Memory B cell (primary cell): ENCODE results near the gene PPDPF.

ENCODE experiments used
- ATAC-seq: fragments of 150-1000 bp; cut with Tn5 transposase; 2 replicates; pipeline ENCODE4 v1.10.0; 2021; ENCODE audit warnings: low read depth, mild to moderate bottlenecking, moderate library complexity
- DNase-seq, 2 donors: peaks; one replicate each; pipeline ENCODE4 v3.0.0; 2022; ENCODE audit warnings: low spot score in 2 of 2
- H3K27ac Mint-ChIP-seq: one replicate; pipeline ENCODE4 v1.8.0; 2022; ENCODE audit warnings: mild to moderate bottlenecking, moderate library complexity, mixed read lengths
- H3K27me3 Mint-ChIP-seq: one replicate; pipeline ENCODE4 v1.8.0; 2022; ENCODE audit warnings: mixed read lengths
- H3K36me3 Mint-ChIP-seq: one replicate; pipeline ENCODE4 v1.8.0; 2022; ENCODE audit warnings: mild to moderate bottlenecking, mixed read lengths
- H3K4me1 Mint-ChIP-seq: one replicate; pipeline ENCODE4 v1.8.0; 2022; ENCODE audit warnings: mixed read lengths
- H3K4me3 Mint-ChIP-seq: one replicate; pipeline ENCODE4 v1.8.0; 2022; ENCODE audit warnings: mild to moderate bottlenecking, moderate library complexity, mixed read lengths
- H3K9me3 Mint-ChIP-seq: one replicate; pipeline ENCODE4 v1.8.0; 2022; ENCODE audit warnings: mixed read lengths

Gene PPDPF

DNA sequence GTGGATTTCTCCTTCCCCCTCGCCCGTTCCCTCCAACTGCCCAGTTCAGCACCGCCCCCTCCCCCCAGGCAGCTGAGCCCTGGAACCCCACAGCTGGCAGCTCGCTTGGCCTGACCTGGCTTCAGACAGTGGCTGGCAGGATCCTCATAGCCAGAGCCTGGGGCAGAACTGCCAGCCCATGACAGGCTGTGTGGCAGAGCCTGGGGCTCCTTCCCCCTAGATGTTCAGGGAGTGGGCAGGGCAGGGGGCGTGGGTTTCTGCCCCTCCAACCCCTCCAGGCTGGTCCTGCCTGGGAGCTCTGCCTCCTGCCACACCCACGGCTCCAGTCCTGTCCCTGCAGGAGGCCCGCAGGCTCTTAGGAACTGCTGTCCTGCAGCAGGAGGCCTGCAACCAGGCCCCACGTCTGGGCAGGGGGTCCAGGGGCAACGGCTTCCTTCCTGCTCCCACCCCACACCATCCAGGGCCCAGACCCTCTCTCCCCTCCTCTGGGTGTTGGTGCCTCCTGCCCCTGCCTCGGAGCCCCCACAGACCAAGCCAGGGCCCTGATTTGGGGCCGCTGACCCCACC is 38.5 kb upstream of the PPDPF start:
- Mint-ChIP-seq H3K9me3 (no peaks in the 10 kb centered on the region), H3K4me1 (no peaks in the 10 kb centered on the region), H3K4me3 (no peak overlapping the region), H3K36me3 (peaks cover 3% of the 10 kb centered on the region), H3K27me3 (peaks cover 34% of the 10 kb centered on the region), H3K27ac (no peak overlapping the region)
- no peak for ATAC-seq
- no peak for DNase-seq

DNA sequence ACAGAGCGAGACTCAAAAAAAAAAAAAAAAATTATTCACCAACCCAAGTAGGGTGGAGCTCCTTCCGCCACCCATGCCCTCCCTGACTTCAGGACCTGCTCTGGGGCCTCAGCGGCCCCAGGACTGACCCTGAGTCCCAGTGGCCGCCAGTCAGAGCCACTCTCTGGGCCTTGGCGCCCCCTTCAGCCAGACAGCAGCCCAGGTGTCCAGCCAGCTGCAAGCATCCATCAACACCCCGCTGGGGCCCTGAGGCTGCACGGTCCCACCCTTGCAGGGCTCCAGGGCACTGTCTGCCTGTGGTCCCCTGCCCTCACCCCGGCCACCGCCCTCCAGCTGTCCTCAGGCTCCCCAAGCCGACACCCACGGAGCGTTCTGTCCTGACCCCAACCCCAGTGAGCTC is 36.7 kb upstream of the PPDPF start:
- no peak overlapping the region for H3K27ac Mint-ChIP-seq
- no peak for DNase-seq
- ATAC-seq, result no peak

DNA sequence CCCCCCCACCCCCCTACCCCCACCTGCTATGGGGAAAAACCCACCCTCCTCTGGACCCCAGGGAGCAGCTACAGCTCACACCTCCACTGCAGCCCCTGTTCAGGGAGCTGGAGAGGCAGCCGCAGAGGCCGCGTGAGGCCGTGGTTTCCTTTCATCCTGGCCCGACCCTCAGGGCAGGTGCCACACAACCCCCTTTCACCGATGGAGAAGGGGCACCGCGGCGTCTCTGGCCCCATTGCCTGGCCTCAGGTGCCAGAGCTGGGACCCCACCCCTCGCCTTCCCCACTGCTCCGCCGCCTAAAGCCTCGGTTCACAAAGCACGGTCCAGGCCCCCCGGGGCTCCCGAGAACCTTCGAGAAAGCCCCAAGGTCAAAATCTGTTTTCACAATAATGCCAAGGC is 36.3 kb upstream of the PPDPF start:
- no peak overlapping the region for H3K4me3 Mint-ChIP-seq
- H3K36me3 Mint-ChIP-seq, result peaks cover 3% of the 10 kb centered on the region
- no peak overlapping the region for H3K27ac Mint-ChIP-seq
- DNase-seq, result no peak
- H3K9me3 Mint-ChIP-seq, result no peaks in the 10 kb centered on the region
- peaks cover 34% of the 10 kb centered on the region for H3K27me3 Mint-ChIP-seq
- H3K4me1 Mint-ChIP-seq, result no peaks in the 10 kb centered on the region
- no peak for ATAC-seq

More for the DNA sequence above, 36.7 kb upstream of the PPDPF start:
- Mint-ChIP-seq H3K4me1 (no peaks in the 10 kb centered on the region), H3K27me3 (peaks cover 34% of the 10 kb centered on the region), H3K4me3 (no peak overlapping the region), H3K36me3 (peaks cover 3% of the 10 kb centered on the region), H3K9me3 (no peaks in the 10 kb centered on the region)

DNA sequence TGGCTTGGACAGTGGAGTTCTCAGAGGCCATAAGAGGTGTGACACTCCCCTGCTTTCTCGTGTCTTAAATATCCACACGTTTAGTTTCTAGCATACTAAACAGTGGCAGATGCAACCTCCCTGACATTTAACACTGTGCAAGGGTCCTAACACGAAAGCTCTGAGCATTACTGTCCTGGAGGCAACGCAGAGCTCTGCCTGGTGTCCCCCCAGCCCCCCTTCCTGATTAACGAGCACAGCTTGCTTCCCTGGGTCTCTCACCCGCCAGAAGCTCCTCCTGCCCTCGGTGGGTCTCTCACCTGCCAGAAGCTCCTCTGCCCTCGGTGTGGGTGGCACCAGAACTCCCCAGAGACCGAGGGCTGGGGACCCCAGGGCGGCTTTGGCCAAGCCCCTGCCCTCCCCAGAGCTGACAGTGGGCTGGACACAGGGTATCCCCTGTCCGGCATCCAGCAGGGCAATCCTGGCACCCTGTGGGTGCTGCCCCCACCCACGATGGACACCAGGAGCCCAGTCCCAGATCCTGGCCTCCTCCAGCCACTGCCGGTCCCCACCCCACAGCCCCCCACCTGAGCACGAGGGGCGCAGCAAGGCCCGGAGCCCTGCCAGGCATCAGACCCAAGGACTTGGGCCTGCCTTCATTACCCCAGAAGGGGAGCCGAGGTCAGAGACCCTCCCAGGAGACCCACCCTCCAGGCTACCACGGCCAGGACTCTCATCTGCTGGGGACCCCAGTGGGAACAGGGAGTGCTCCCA is 35.7 kb upstream of the PPDPF start:
- Mint-ChIP-seq H3K4me3 (no peak overlapping the region), H3K9me3 (no peaks in the 10 kb centered on the region), H3K27me3 (peaks cover 32% of the 10 kb centered on the region), H3K36me3 (peaks cover 3% of the 10 kb centered on the region), H3K4me1 (no peaks in the 10 kb centered on the region), H3K27ac (no peak overlapping the region)
- no peak for DNase-seq
- ATAC-seq, result no peak

DNA sequence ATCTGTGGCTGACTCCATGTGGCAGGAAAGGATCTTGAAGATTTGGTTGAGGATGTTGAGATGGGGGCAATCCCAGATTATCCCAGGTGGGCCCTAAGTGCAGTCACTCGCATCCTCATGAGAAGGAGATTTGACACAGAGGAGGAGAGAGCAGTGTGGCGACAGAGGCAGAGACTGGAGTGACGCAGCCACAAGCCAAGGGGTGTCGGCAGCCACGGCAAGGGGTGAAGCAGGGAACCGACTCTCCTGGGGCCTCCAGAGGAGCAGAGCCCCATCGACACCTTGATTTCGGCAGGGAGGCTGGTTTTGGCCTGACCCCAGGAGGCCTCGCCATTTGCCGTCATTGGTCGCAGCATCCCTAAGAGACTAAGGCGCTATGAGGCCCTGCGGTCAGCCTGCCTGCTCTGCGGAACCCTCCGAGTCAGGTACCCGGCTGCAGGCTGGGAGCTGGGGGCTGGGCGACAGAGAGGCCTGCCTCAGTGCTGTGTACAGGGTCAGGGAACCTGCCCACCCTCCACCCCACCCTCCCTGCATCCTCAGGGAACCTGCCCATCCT is 34.2 kb upstream of the PPDPF start:
- Mint-ChIP-seq H3K27ac (no peak overlapping the region), H3K4me3 (no peak overlapping the region), H3K27me3 (peaks cover 26% of the 10 kb centered on the region), H3K9me3 (no peaks in the 10 kb centered on the region), H3K36me3 (peaks cover 3% of the 10 kb centered on the region), H3K4me1 (no peaks in the 10 kb centered on the region)
- DNase-seq (no peak), ATAC-seq (no peak)

DNA sequence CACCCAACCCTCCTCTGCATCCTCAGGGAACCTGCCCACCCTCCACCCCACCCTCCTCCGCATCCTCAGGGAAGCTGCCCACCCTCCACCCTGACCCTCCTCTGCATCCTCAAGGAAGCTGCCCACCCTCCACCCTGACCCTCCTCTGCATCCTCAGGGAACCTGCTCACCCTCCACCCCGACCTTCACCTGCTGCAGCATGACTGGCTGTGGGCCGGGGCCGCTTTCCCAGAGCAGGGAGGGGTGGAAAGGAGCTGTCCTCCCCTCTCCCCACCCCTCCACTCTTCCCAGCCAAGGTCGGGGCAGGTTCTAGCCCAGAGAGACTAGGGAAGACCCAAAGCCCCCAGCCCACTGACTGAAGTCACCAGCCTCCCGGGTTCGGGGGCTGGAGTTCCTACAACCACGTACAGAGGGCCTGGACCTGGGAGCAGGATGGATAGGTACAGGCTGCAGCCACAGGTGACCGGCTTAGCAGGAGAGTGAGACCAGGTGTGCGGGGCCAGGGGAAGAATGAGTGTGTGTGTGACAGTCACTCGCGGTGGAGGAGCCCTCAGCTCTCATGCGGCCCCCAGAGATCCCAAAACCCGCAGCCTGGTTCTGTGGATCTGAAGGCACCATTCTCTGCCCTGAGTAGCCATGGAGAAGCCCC is 33.3 kb upstream of the PPDPF start:
- H3K27ac Mint-ChIP-seq, result no peak overlapping the region
- H3K4me3 Mint-ChIP-seq, result no peak overlapping the region
- H3K9me3 Mint-ChIP-seq, result peaks cover 8% of the 10 kb centered on the region
- peaks cover 32% of the 10 kb centered on the region for H3K27me3 Mint-ChIP-seq
- H3K36me3 Mint-ChIP-seq, result peaks cover 8% of the 10 kb centered on the region
- no peak for ATAC-seq
- DNase-seq, result no peak
- no peaks in the 10 kb centered on the region for H3K4me1 Mint-ChIP-seq

DNA sequence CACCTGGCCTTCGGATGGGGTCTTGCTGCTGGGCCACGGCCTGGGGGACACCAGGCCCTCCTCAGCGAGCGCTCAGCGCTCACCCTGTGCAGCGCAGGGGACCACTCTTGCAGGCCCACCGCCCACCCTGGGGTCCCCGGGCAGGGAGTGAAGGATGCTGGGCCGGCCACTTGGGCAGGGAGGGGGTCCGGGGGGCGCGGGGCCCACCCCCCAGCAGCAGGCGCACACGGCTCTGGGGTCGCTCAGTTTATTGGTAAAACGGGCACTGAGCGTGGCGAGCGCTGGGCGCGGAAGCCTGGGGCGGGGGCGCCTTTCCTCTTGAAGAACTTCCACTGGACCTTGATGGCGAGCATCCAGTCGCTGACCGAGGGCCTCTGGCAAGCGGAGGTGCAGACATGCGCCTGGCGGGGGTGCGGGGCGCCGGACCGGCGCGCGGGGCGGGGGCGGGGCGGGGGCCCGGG is 32.8 kb upstream of the PPDPF start:
- H3K36me3 Mint-ChIP-seq, result peaks cover 8% of the 10 kb centered on the region
- H3K9me3 Mint-ChIP-seq, result peaks cover 13% of the 10 kb centered on the region
- peaks cover 32% of the 10 kb centered on the region for H3K27me3 Mint-ChIP-seq
- DNase-seq (no peak), ATAC-seq (no peak)
- no peaks in the 10 kb centered on the region for H3K4me1 Mint-ChIP-seq
- H3K4me3 Mint-ChIP-seq, result no peak overlapping the region
- H3K27ac Mint-ChIP-seq, result no peak overlapping the region

DNA sequence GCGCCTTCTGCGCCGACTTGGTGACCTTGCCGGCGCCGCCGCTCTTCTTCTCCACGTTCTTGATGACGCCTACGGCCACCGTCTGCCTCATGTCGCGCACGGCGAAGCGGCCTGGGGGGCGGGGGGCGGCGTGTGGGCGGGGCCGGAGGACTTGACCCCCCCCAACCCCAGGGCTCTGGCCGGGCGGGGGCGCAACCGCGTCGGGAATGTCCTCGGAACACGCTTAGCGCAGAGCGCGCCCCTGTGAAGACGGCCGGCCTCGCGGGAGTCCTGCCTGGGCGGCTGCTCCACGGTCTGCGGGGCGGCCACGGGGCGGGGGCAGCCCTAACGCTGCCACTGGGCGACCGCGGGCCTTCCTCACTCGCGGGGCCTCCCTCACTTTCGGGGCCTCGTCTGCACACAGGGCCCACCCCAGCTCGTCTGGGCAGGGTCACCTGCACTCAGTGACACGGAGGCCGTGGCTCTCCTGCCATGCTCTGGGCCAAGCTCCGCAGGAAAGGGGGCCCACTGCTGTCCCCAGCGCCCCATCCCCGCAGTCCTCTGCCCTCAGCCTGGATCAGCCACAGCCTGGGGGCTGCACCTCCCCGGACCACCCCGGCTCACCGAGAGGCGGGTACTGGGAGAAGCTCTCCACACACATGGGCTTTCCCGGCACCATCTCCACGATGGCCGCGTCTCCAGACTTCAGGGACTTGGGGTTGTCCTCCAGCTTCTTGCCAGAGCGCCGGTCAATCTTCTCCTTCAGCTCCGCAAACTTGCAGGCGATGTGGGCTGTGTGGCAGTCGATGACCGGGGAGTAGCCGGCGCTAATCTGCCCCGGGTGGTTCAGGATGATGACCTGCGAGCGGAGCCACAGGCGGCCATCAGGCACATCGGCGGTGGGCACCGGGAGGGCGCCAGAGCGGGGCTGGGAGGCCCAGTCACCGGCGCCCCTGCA is 32.0 kb upstream of the PPDPF start:
- Mint-ChIP-seq H3K9me3 (peaks cover 13% of the 10 kb centered on the region), H3K27me3 (peaks cover 29% of the 10 kb centered on the region), H3K4me3 (no peak overlapping the region), H3K36me3 (peaks cover 8% of the 10 kb centered on the region), H3K4me1 (no peaks in the 10 kb centered on the region), H3K27ac (no peak overlapping the region)
- ATAC-seq (no peak), DNase-seq (no peak)

DNA sequence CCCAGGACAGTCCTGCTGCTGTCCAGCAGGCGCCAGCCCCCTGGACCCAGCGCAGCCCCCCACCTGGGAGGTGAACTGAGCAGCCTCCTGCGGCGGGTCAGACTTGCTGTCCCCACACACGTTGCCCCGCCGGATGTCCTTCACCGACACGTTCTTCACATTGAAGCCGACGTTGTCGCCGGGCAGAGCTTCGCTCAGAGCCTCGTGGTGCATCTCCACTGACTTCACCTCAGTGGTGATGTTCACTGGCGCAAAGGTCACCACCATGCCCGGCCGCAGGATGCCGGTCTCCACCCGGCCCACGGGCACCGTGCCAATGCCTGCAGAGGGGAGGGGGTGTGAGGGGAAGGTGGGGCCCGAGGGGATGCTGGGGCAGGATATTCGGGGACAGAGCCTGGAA is 30.1 kb upstream of the PPDPF start:
- peaks cover 23% of the 10 kb centered on the region for H3K27me3 Mint-ChIP-seq

DNA sequence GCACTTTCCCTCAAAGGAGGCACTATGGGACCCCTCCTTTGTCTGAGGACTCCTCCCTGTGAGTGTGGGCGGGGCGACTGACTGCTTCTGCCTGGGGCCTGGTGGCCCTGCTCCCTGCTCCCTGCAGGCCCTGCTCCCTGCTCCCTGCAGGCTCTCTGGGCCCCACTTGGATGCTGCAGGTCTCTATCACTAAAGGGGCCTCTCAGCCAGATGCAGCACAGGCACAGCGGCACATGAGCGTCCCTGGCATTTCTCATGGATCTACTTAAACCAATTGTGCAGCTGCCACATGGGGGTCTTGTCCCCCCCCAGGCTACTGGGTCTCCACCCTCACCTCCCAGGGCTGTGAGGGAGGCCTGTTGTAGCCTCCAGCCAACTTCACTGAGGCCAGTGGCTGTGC is 29.5 kb upstream of the PPDPF start:
- no peak overlapping the region for H3K4me3 Mint-ChIP-seq
- H3K4me1 Mint-ChIP-seq, result no peaks in the 10 kb centered on the region
- peaks cover 20% of the 10 kb centered on the region for H3K27me3 Mint-ChIP-seq
- DNase-seq, result no peak
- no peak overlapping the region for H3K27ac Mint-ChIP-seq
- peaks cover 8% of the 10 kb centered on the region for H3K36me3 Mint-ChIP-seq
- H3K9me3 Mint-ChIP-seq, result peaks cover 13% of the 10 kb centered on the region
- no peak for ATAC-seq

More for the DNA sequence above, 30.1 kb upstream of the PPDPF start:
- no peak for DNase-seq
- H3K4me3 Mint-ChIP-seq, result no peak overlapping the region
- no peaks in the 10 kb centered on the region for H3K4me1 Mint-ChIP-seq
- no peak overlapping the region for H3K27ac Mint-ChIP-seq
- H3K36me3 Mint-ChIP-seq, result peaks cover 8% of the 10 kb centered on the region
- no peak for ATAC-seq
- peaks cover 13% of the 10 kb centered on the region for H3K9me3 Mint-ChIP-seq

DNA sequence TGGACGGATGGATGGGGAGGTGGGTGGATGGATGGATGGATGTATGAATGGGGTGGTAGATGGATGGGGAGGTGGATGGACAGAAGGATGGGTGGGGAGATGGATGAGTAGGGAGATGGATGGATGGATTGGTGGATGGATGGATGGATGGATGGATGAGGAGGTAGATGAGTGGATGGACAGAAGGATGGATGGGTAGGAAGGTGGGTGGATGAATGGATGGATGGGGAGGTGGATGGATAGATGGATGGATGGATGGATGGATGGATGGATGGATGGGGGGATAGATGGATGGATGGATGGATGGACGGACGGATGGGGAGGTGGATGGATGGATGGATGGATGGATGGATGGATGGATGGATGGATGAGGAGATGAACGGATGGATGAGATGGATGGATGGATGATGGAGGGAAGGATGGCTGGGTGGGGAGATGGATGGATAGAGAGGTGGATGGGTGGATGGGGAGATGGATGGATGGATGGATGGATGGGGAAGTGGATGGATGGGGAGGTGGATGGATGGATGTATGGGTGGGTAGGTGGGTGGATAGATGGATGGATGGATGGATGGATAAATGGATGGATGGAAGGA is 28.8 kb upstream of the PPDPF start:
- Mint-ChIP-seq H3K27ac (no peak overlapping the region), H3K4me3 (no peak overlapping the region), H3K4me1 (no peaks in the 10 kb centered on the region), H3K9me3 (peaks cover 13% of the 10 kb centered on the region), H3K36me3 (peaks cover 6% of the 10 kb centered on the region), H3K27me3 (peaks cover 17% of the 10 kb centered on the region)
- ATAC-seq, result no peak
- no peak for DNase-seq

DNA sequence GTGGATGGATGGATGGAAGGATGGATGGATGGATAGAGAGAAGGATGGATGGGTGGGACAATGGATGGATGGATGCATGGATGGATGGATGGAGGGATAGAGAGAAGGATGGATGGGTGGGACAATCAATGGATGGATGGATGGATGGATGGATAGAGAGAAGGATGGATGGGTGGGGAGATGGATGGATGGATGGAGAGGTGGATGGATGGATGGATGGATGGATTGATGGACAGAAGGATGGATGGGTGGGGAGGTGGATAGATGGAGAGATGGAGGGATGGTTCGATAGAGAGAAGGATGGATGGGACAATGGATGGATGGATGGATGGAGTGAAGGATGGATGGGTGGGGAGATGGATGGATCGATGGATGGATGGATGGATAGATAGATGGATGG is 28.0 kb upstream of the PPDPF start:
- H3K9me3 Mint-ChIP-seq, result peaks cover 13% of the 10 kb centered on the region
- H3K4me1 Mint-ChIP-seq, result peaks cover 2% of the 10 kb centered on the region
- H3K27ac Mint-ChIP-seq, result no peak overlapping the region
- H3K4me3 Mint-ChIP-seq, result no peak overlapping the region
- peaks cover 6% of the 10 kb centered on the region for H3K36me3 Mint-ChIP-seq
- no peak for ATAC-seq
- H3K27me3 Mint-ChIP-seq, result peaks cover 17% of the 10 kb centered on the region
- no peak for DNase-seq

DNA sequence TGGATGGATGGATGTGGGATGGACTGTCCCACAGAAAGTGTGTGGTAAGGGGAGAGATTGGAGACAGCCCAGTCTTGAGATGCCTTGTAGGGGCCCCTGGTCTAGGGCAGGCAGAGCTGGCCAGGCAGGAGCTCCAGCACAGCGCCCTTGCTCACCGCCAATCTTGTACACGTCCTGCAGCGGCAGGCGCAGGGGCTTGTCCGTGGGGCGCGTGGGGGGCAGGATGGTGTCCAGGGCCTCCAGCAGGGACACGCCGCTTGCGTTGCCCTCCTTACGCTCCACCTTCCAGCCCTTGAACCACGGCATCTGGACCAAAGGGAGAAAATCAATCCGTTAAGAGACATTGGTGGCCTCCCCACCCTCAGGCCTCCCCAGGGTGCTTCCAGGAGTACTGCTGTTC is 27.6 kb upstream of the PPDPF start:
- DNase-seq (no peak), ATAC-seq (no peak)
- Mint-ChIP-seq H3K9me3 (peaks cover 13% of the 10 kb centered on the region), H3K27ac (no peak overlapping the region), H3K27me3 (peaks cover 18% of the 10 kb centered on the region), H3K4me3 (no peak overlapping the region), H3K4me1 (peaks cover 2% of the 10 kb centered on the region), H3K36me3 (peaks cover 6% of the 10 kb centered on the region)
